GM13976 (cell line): ENCODE results near the gene EFCAB14.
"Not testable (repeated sequence)": the region's sequence is repeated elsewhere in the genome, so short reads cannot be mapped to it uniquely, and the experiment has no call there.

ENCODE experiments used
- DNase-seq: peaks from one replicate; pipeline ENCODE4 v3.0.0; 2012; ENCODE audit warnings: low spot score
- CTCF ChIP-seq: IDR thresholded peaks from 2 replicates; pipeline ENCODE4 v1.5.1; 2012; ENCODE audit warnings: borderline replicate concordance, mild to moderate bottlenecking; ENCODE audit not compliant: insufficient read depth; ENCODE audit errors: extremely low read depth, missing control alignments, control extremely low read depth
- in situ Hi-C: fragments of 300-500 bp; cut with MboI; formaldehyde crosslinking; loops from one replicate; pipeline ENCODE4 v1.12.0; 2022; ENCODE audit warnings: low sequenced_read_pairs, mixed read lengths, inconsistent platforms; ENCODE audit not compliant: unreplicated experiment

EFCAB14 gene

GRCh38 chr1:46654012-46654411 lies 64.9 kb downstream of the EFCAB14 start:
- in situ Hi-C loops, result no loop called here
- no peak for TF ChIP-seq CTCF
- no peak for DNase-seq

- no peak for TF ChIP-seq CTCF
- no peak for DNase-seq
- in situ Hi-C loops, result no loop called here
These were observed 65.4 kb downstream of the EFCAB14 start for GRCh38 chr1:46653405-46653958.

GRCh38 chr1:46652321-46653100 lies 66.4 kb downstream of the EFCAB14 start:
- no peak for DNase-seq
- in situ Hi-C loops, result no loop called here
- TF ChIP-seq CTCF, result no peak

- in situ Hi-C loops, DNase-seq: not testable (repeated sequence)
These were observed 67.8 kb downstream of the EFCAB14 start for GRCh38 chr1:46651152-46651551.

GRCh38 chr1:46650491-46650890 lies 68.4 kb downstream of the EFCAB14 start:
- no peak for TF ChIP-seq CTCF
- in situ Hi-C loops, result no loop called here
- no peak for DNase-seq

GRCh38 chr1:46649764-46650163 lies 69.2 kb downstream of the EFCAB14 start:
- DNase-seq, result no peak
- in situ Hi-C loops, result no loop called here
- no peak for TF ChIP-seq CTCF

- TF ChIP-seq CTCF, result no peak
- no peak for DNase-seq
- in situ Hi-C loops, result no loop called here
These were observed 71.3 kb downstream of the EFCAB14 start for GRCh38 chr1:46647611-46648010.
